B cell (primary cell): ENCODE results near the gene ENG. TPM values are rescaled to one million over a fixed set of nuclear protein-coding genes. Genes with fewer than 3 reads are reported as not detected.

Source experiments
- ATAC-seq: fragments of 200-7000 bp; cut with Tn5 transposase; one replicate; pipeline ENCODE4 v1.10.0; 2021; ENCODE audit warnings: low read depth, mild to moderate bottlenecking, moderate number of reproducible peaks, moderate library complexity
- CTCF ChIA-PET: fragments of 350-600 bp; sonication (Branson Sonifier 250); formaldehyde crosslinking; loops from one replicate; lab custom pipeline; 2021; ENCODE audit warnings: antibody characterized with exemption, inconsistent platforms; lab: Charles Lee
- POLR2A ChIA-PET: fragments of 350-600 bp; sonication (Branson Sonifier 250); formaldehyde crosslinking; loops from one replicate; lab custom pipeline; 2021; ENCODE audit warnings: antibody characterized with exemption; lab: Charles Lee
- DNase-seq: peaks from one replicate; pipeline ENCODE4 v3.0.0; 2013
- H2AFZ ChIP-seq: 2 replicates; pipeline ENCODE4 v1.6.1; 2012; ENCODE audit warnings: mild to moderate bottlenecking, low read depth, low read length; ENCODE audit not compliant: insufficient read depth, poor library complexity, severe bottlenecking
- H3K27ac ChIP-seq, 2 donors: 1 replicate in 1 of 2; 2 replicates in 1 of 2; pipeline ENCODE4 v1.5.1; 2012 to 2013; ENCODE audit warnings: low read length in 2 of 2, mild to moderate bottlenecking in 2 of 2, moderate library complexity in 1 of 2
- H3K27me3 ChIP-seq, 4 experiments: fragments of 200-600 bp in 1 of 4; sonication (generic) in 1 of 4; replicated peaks in 1 of 4; 1 replicate in 2 of 4; 2 replicates in 2 of 4; pipeline versions ENCODE4 v1.6.1 to v1.7.0; 2013 to 2016; ENCODE audit warnings: low read length in 3 of 4, mild to moderate bottlenecking in 2 of 4, mixed read lengths in 1 of 4, moderate library complexity in 1 of 4; ENCODE audit not compliant: insufficient read depth in 4 of 4, control insufficient read depth in 3 of 4; ENCODE audit errors: control extremely low read depth in 1 of 4
- H3K36me3 ChIP-seq, 2 experiments: replicated peaks in 1 of 2; 1 replicate in 1 of 2; 2 replicates in 1 of 2; pipeline versions ENCODE4 v1.6.1 to v1.7.1; 2013; ENCODE audit warnings: low read length in 1 of 2; ENCODE audit not compliant: insufficient read depth in 2 of 2, control insufficient read depth in 1 of 2; ENCODE audit errors: control extremely low read depth in 1 of 2, extremely low read depth in 1 of 2
- H3K4me1 ChIP-seq, 2 donors: fragments of 200-600 bp in 1 of 2; sonication (generic) in 1 of 2; 1 replicate in 1 of 2; 2 replicates in 1 of 2; pipeline versions ENCODE4 v1.5.1 to v1.6.1; 2013 to 2017; ENCODE audit warnings: low read length in 2 of 2; ENCODE audit not compliant: control insufficient read depth in 2 of 2, insufficient read depth in 2 of 2
- H3K4me2 ChIP-seq: replicated peaks from 2 replicates; pipeline ENCODE3; 2012; ENCODE audit warnings: mild to moderate bottlenecking, low read depth, low read length; ENCODE audit not compliant: poor library complexity, severe bottlenecking
- H3K4me3 ChIP-seq, 5 experiments: fragments of 200-600 bp in 1 of 5; sonication (generic) in 1 of 5; 1 replicate in 3 of 5; 2 replicates in 2 of 5; pipeline versions ENCODE4 v1.5.1 to v1.7.0; 2011 to 2016; ENCODE audit warnings: low read length in 4 of 5, mild to moderate bottlenecking in 4 of 5, low read depth in 2 of 5, control low read depth in 1 of 5, moderate library complexity in 1 of 5; ENCODE audit not compliant: insufficient read depth in 1 of 5; ENCODE audit errors: control extremely low read depth in 1 of 5, extremely low read depth in 1 of 5
- H3K79me2 ChIP-seq: fragments of 200-600 bp; sonication (generic); one replicate; pipeline ENCODE4 v1.6.0; 2016; ENCODE audit warnings: low read length; ENCODE audit not compliant: control insufficient read depth, insufficient read depth
- H3K9ac ChIP-seq: fragments of 200-600 bp; sonication (generic); 2 replicates; pipeline ENCODE4 v1.6.1; 2017; ENCODE audit warnings: mild to moderate bottlenecking, low read length, moderate library complexity
- H3K9me3 ChIP-seq, 3 donors: one replicate each; pipeline versions ENCODE4 v1.6.1 to v1.7.1; 2013; ENCODE audit warnings: low read length in 2 of 3; ENCODE audit not compliant: control insufficient read depth in 2 of 3, insufficient read depth in 1 of 3; ENCODE audit errors: control extremely low read depth in 1 of 3
- H4K20me1 ChIP-seq: 2 replicates; pipeline ENCODE4 v1.6.0; 2012; ENCODE audit warnings: mild to moderate bottlenecking, low read length; ENCODE audit not compliant: insufficient read depth, control insufficient read depth, poor library complexity, severe bottlenecking
- H3K27ac Mint-ChIP-seq: one replicate; pipeline ENCODE4 v1.8.0; 2021; ENCODE audit warnings: mixed read lengths
- H3K27me3 Mint-ChIP-seq: one replicate; pipeline ENCODE4 v1.8.0; 2021; ENCODE audit warnings: mixed read lengths
- H3K4me1 Mint-ChIP-seq: one replicate; pipeline ENCODE4 v1.8.0; 2021; ENCODE audit warnings: mixed read lengths
- H3K4me3 Mint-ChIP-seq: one replicate; pipeline ENCODE4 v1.8.0; 2021; ENCODE audit warnings: mixed read lengths
- H3K9me3 Mint-ChIP-seq: one replicate; pipeline ENCODE4 v1.8.0; 2022; ENCODE audit warnings: mixed read lengths; ENCODE audit not compliant: insufficient read depth
- CTCF ChIP-seq: fragments of 200-600 bp; IDR thresholded peaks from one replicate; pipeline ENCODE4 v1.8.0; 2022; ENCODE audit warnings: antibody characterized with exemption, mild to moderate bottlenecking
- EZH2 ChIP-seq: IDR thresholded peaks from 2 replicates; pipeline ENCODE4 v1.6.1; 2012; ENCODE audit warnings: borderline replicate concordance, low read depth, mild to moderate bottlenecking, moderate library complexity, low read length; ENCODE audit not compliant: insufficient read depth, poor library complexity, severe bottlenecking
- WGBS: methylation state at CpG from one replicate; pipeline ENCODE4 v1.1.5; 2013; ENCODE audit warnings: missing lambda C conversion rate; ENCODE audit not compliant: insufficient coverage; 5-methylcytosine and 5-hydroxymethylcytosine counted together
- intact Hi-C: fragments of 100-400 bp; cut with micrococcal nuclease; formaldehyde crosslinking; loops from one replicate; pipeline ENCODE4 v1.10.0; 2022
- polyA plus RNA-seq: library from polyadenylated mRNA; depleted of rRNA; stranded (reverse); fragments of >200 nt; gene quantifications from 2 replicates; pipeline ENCODE4 v1.2.3, GENCODE V29; 2012
- total RNA-seq, 2 donors: library from RNA; stranded (reverse); fragments of 120-200 nt in 1 of 2; gene quantifications; 1 replicate in 1 of 2; 2 replicates in 1 of 2; pipeline versions ENCODE4 v1.2.3 to v1.2.4, GENCODE V29; 2013 to 2022

Gene ENG
- total and polyA plus RNA-seq, 2 donors (not counting 1 experiment from before 2014, with no cell fraction given) = 5.4 to 12.6 TPM

- H3K9me3 Mint-ChIP-seq = no peaks in the 10 kb centered on the region
- H3K36me3 ChIP-seq = peaks cover 0 to 50% of the 10 kb centered on the region in 2 experiments
- peaks cover 14 to 16% of the 10 kb centered on the region in 2 donors for H3K4me1 ChIP-seq
- H3K9ac ChIP-seq = no peak overlapping the region
- H3K4me3 ChIP-seq = no peak overlapping the region
- no peak overlapping the region for H3K4me3 Mint-ChIP-seq
- peak overlapping the region; percentile 50 for H3K27ac Mint-ChIP-seq
- peaks cover 25% of the 10 kb centered on the region for H3K4me1 Mint-ChIP-seq
- no peak overlapping the region for H2AFZ ChIP-seq
- WGBS = 91% methylated on average over 3 of the region's 9 CpGs
- H3K79me2 ChIP-seq = peaks cover 49% of the 10 kb centered on the region
- no peak overlapping the region for H3K27ac ChIP-seq
- intact Hi-C loops = no loop called here
- H3K9me3 ChIP-seq = no peaks in the 10 kb centered on the region
- H4K20me1 ChIP-seq = peaks cover 60% of the 10 kb centered on the region
- ChIA-PET POLR2A (interaction anchor here (0.7 kb wide), 1 partner anchor 276 kb away, joined by 3 read pairs; no protein-coding TSS in a partner anchor), CTCF (interaction anchor here (4.5 kb wide), 1 partner anchor 79 kb away, joined by 22 read pairs; no protein-coding TSS in a partner anchor)
- ATAC-seq (no peak), DNase-seq (no peak)
- H3K4me2 ChIP-seq = no peak overlapping the region
- TF ChIP-seq EZH2 (no peak), CTCF (no peak)
- H3K27me3 Mint-ChIP-seq = no peaks in the 10 kb centered on the region
- H3K27me3 ChIP-seq = no peaks in the 10 kb centered on the region
Measured at GRCh38 chr9:127790094-127790855, 64.2 kb downstream of the ENG start.

GRCh38 chr9:127789179-127789578, 65.3 kb downstream of the ENG start:
- Mint-ChIP-seq H3K27me3 (no peaks in the 10 kb centered on the region), H3K27ac (no peak overlapping the region), H3K4me1 (peaks cover 32% of the 10 kb centered on the region), H3K4me3 (no peak overlapping the region), H3K9me3 (no peaks in the 10 kb centered on the region)
- no peak overlapping the region for H2AFZ ChIP-seq
- intact Hi-C loops = loop anchor here (5.0 kb wide), 1 partner anchor 278 kb away; the partner anchor contains the start of genes NAIF1 and SLC25A25
- 98% methylated on average over 18 of the region's 25 CpGs for WGBS
- no peak overlapping the region for H3K9ac ChIP-seq
- no peak overlapping the region for H3K4me3 ChIP-seq
- H3K27me3 ChIP-seq = no peaks in the 10 kb centered on the region
- no peak for TF ChIP-seq CTCF
- TF ChIP-seq EZH2 = no peak
- DNase-seq = no peak
- H3K9me3 ChIP-seq = no peaks in the 10 kb centered on the region
- peaks cover 0 to 50% of the 10 kb centered on the region in 2 experiments for H3K36me3 ChIP-seq
- ChIA-PET CTCF (interaction anchor here (1.2 to 4.5 kb wide), 2 partner anchors 13 to 80 kb away, joined by 4 to 22 read pairs; partner anchors contain the start of gene FPGS), POLR2A (interaction anchor here (0.6 to 1.0 kb wide), 2 partner anchors 8 to 25 kb away, joined by 3 to 5 read pairs; no protein-coding TSS in a partner anchor)
- H4K20me1 ChIP-seq = peaks cover 60% of the 10 kb centered on the region
- H3K4me1 ChIP-seq = peaks cover 21 to 24% of the 10 kb centered on the region in 2 donors
- no peak overlapping the region for H3K27ac ChIP-seq
- ATAC-seq = no peak
- H3K4me2 ChIP-seq = no peak overlapping the region
- H3K79me2 ChIP-seq = peaks cover 54% of the 10 kb centered on the region
